ENCODE results near the gene SAPCD2. TPM values are rescaled to one million over a fixed set of nuclear protein-coding genes. Genes with fewer than 3 reads are reported as not detected.
A peak's percentile ranks its signal among the peaks of the same experiment; 100 is the strongest.

SAPCD2 gene
- total RNA-seq, 1 experiment from 2014 or later, result 18.4 TPM

DNA sequence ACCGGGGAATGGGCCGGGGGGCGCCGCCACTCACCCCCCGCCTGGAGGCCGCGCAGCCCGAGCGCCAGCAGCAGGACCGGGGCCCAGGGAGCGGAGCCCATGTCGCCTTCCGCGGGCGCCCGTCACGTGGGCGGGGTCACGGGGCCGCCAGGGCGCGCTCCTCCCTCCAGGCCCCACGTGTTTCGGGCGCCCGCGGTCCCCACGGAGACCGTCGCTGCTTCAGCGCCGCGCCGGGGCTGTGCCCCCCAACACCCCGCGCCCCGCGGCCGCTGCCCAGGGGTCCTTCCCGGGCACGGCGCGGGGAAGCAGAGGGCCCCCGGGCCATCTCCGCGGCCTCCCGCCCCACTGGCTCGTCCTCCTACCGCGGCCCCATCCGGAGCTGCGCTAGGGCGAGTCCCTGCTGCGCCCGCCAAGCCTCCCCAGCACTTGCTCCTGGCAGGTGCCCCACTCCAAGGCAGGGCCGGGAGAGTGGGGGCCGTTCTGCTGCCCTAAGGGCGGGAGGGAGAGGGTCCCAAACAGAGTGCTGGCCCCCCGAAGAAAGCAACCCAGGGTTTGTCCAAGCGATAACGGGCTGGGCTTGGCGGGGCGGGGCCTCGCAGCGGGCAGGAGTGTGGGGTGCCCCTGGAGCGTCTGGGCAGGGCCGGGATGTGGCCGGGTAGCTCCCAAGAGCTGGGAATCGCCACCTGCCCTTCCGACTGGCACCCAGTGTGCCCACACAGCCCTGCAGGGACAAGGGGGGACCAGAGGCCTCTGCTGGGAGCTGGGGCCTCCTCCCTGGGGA lies 44.4 kb upstream of the SAPCD2 start, which contains the start of gene DPP7:
Gene DPP7 (minus strand): TSS at position 121 of the 781 bp plus-strand sequence. CDS start 20 bp downstream, at position 101.
- POLR2A ChIA-PET, result interaction anchor here (0.6 to 0.7 kb wide), 2 partner anchors 86 to 122 kb away, joined by 4 read pairs; partner anchors contain the start of gene TPRN
- no peak for TF ChIP-seq TCF7L2 (IDR thresholded peaks at IDR 0.05; ENCODE audit: low read depth, low read length)
- TF ChIP-seq, protein P1, sequence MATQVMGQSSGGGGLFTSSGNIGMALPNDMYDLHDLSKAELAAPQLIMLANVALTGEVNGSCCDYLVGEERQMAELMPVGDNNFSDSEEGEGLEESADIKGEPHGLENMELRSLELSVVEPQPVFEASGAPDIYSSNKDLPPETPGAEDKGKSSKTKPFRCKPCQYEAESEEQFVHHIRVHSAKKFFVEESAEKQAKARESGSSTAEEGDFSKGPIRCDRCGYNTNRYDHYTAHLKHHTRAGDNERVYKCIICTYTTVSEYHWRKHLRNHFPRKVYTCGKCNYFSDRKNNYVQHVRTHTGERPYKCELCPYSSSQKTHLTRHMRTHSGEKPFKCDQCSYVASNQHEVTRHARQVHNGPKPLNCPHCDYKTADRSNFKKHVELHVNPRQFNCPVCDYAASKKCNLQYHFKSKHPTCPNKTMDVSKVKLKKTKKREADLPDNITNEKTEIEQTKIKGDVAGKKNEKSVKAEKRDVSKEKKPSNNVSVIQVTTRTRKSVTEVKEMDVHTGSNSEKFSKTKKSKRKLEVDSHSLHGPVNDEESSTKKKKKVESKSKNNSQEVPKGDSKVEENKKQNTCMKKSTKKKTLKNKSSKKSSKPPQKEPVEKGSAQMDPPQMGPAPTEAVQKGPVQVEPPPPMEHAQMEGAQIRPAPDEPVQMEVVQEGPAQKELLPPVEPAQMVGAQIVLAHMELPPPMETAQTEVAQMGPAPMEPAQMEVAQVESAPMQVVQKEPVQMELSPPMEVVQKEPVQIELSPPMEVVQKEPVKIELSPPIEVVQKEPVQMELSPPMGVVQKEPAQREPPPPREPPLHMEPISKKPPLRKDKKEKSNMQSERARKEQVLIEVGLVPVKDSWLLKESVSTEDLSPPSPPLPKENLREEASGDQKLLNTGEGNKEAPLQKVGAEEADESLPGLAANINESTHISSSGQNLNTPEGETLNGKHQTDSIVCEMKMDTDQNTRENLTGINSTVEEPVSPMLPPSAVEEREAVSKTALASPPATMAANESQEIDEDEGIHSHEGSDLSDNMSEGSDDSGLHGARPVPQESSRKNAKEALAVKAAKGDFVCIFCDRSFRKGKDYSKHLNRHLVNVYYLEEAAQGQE (IDR thresholded peaks at IDR 0.05; ENCODE audit: insufficient read depth in 1 of 2, low read depth in 2 of 2, low read length in 1 of 2), result no peak
- TF ChIP-seq SIN3A (IDR thresholded peaks at IDR 0.05; ENCODE audit: borderline replicate concordance, insufficient read depth, low read depth, low read length), result no peak
- TF ChIP-seq, protein P2, sequence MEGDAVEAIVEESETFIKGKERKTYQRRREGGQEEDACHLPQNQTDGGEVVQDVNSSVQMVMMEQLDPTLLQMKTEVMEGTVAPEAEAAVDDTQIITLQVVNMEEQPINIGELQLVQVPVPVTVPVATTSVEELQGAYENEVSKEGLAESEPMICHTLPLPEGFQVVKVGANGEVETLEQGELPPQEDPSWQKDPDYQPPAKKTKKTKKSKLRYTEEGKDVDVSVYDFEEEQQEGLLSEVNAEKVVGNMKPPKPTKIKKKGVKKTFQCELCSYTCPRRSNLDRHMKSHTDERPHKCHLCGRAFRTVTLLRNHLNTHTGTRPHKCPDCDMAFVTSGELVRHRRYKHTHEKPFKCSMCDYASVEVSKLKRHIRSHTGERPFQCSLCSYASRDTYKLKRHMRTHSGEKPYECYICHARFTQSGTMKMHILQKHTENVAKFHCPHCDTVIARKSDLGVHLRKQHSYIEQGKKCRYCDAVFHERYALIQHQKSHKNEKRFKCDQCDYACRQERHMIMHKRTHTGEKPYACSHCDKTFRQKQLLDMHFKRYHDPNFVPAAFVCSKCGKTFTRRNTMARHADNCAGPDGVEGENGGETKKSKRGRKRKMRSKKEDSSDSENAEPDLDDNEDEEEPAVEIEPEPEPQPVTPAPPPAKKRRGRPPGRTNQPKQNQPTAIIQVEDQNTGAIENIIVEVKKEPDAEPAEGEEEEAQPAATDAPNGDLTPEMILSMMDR (IDR thresholded peaks at IDR 0.05), result no peak
- peak; percentile 49; the same call in 1 of the 2 replicates for TF ChIP-seq POLR2AphosphoS5 (IDR thresholded peaks at IDR 0.05; ENCODE audit: low read depth, low read length)

GRCh38 chr9:137114220-137114612 lies 43.9 kb upstream of the SAPCD2 start:
- CTCF ChIA-PET, result no interaction called here
- peak; percentile 38 for ATAC-seq

More for the DNA sequence above, 44.4 kb upstream of the SAPCD2 start, which contains the start of gene DPP7:
- no TSS peak for BruUV-seq (replicated peaks)
- peak within 1 kb of the TSS; percentile 61; the same call in 1 of the 2 replicates for H3K27ac ChIP-seq (ENCODE audit: low read length)
- in situ Hi-C loops (cut with HindIII; ENCODE audit: low pct_unique_long_range_greater_than_20kb, low sequenced_read_pairs), result no loop called here
- H3K36me3 ChIP-seq (ENCODE audit: control insufficient read depth, insufficient read depth, low read length), result no peaks in the 10 kb centered on the region
- ATAC-seq (peak; percentile 89), DNase-seq (ENCODE audit: low read depth, low spot score) (no peak)
- CTCF ChIA-PET, result interaction anchor here (0.5 to 0.8 kb wide), 3 partner anchors 61 to 121 kb away, joined by 3 to 4 read pairs (median 4); no protein-coding TSS in a partner anchor
- peak within 1 kb of the TSS; percentile 45 to 56 for H3K4me3 ChIP-seq (ENCODE audit: low read depth in 2 of 2, low read length in 2 of 2)
- intact Hi-C loops (cut with micrococcal nuclease; ENCODE audit: unreplicated experiment), result loop anchor here (5.0 kb wide), 1 partner anchor 112 kb away; the partner anchor contains the start of genes CYSRT1 and RNF224
- no peaks in the 10 kb centered on the region for H3K9me3 ChIP-seq (ENCODE audit: control insufficient read depth, insufficient read depth, low read depth, low read length)
- no peaks in the 10 kb centered on the region for H3K27me3 ChIP-seq (ENCODE audit: control insufficient read depth, insufficient read depth, low read length)
- H3K4me1 ChIP-seq (ENCODE audit: control insufficient read depth, insufficient read depth, low read length), result no peaks in the 10 kb centered on the region

More at GRCh38 chr9:137114220-137114612, 43.9 kb upstream of the SAPCD2 start:
- no peaks in the 10 kb centered on the region for H3K36me3 ChIP-seq (ENCODE audit: control insufficient read depth, insufficient read depth, low read length)
- H3K4me3 ChIP-seq (ENCODE audit: low read depth in 2 of 2, low read length in 2 of 2), result peak overlapping the region; percentile 45 to 56
- no TSS peak for BruUV-seq (replicated peaks)
- no peak for TF ChIP-seq POLR2AphosphoS5 (IDR thresholded peaks at IDR 0.05; ENCODE audit: low read depth, low read length)
- no peak for TF ChIP-seq TCF7L2 (IDR thresholded peaks at IDR 0.05; ENCODE audit: low read depth, low read length)
- TF ChIP-seq SIN3A (IDR thresholded peaks at IDR 0.05; ENCODE audit: borderline replicate concordance, insufficient read depth, low read depth, low read length), result no peak
- TF ChIP-seq, protein P1 (IDR thresholded peaks at IDR 0.05; ENCODE audit: insufficient read depth in 1 of 2, low read depth in 2 of 2, low read length in 1 of 2), result no peak
- TF ChIP-seq, protein P2 (IDR thresholded peaks at IDR 0.05), result no peak
- POLR2A ChIA-PET, result interaction anchor here (0.6 to 0.7 kb wide), 2 partner anchors 87 to 122 kb away, joined by 4 read pairs; partner anchors contain the start of gene TPRN
- H3K4me1 ChIP-seq (ENCODE audit: control insufficient read depth, insufficient read depth, low read length), result no peaks in the 10 kb centered on the region
- DNase-seq (ENCODE audit: low read depth, low spot score), result no peak
- intact Hi-C loops (cut with micrococcal nuclease; ENCODE audit: unreplicated experiment) (no loop called here), in situ Hi-C loops (cut with HindIII; ENCODE audit: low pct_unique_long_range_greater_than_20kb, low sequenced_read_pairs) (no loop called here)
- no peak overlapping the region for H3K27ac ChIP-seq (ENCODE audit: low read length)
- H3K27me3 ChIP-seq (ENCODE audit: control insufficient read depth, insufficient read depth, low read length), result no peaks in the 10 kb centered on the region
- no peaks in the 10 kb centered on the region for H3K9me3 ChIP-seq (ENCODE audit: control insufficient read depth, insufficient read depth, low read depth, low read length)
